ENCODE results near the gene CTNNA3. TPM values are rescaled to one million over a fixed set of nuclear protein-coding genes. Genes with fewer than 3 reads are reported as not detected.

Gene CTNNA3
- total and polyA plus RNA-seq, 2 of the 4 experiments (the other 2 are of a cell fraction): 0.19 to 0.90 TPM

- intact Hi-C loops (cut with micrococcal nuclease): no loop called here
- Histone ChIP-seq H3K9ac (ENCODE audit: low read depth, low read length) (no peak overlapping the region), H3K36me3 (ENCODE audit: control insufficient read depth, insufficient read depth, low read length) (no peaks in the 10 kb centered on the region), H2BK120ac (ENCODE audit: low read depth, low read length) (no peak overlapping the region), H4K91ac (ENCODE audit: insufficient read depth, low read depth, low read length) (no peak overlapping the region), H3K56ac (ENCODE audit: extremely low read depth, insufficient read depth, low read length) (no peak overlapping the region), H3K23ac (ENCODE audit: low read depth, low read length) (no peak overlapping the region), H2BK15ac (ENCODE audit: low read depth, low read length) (no peak overlapping the region), H2AK5ac (ENCODE audit: low read depth, low read length) (no peak overlapping the region), H3K4me2 (ENCODE audit: low read depth, low read length) (no peak overlapping the region), H3K9me3 (ENCODE audit: control insufficient read depth, insufficient read depth, low read length) (no peaks in the 10 kb centered on the region), H3K4me1 (ENCODE audit: control insufficient read depth, insufficient read depth, low read length) (no peaks in the 10 kb centered on the region), H3K4me3 (ENCODE audit: insufficient read depth, low read depth, low read length) (no peak overlapping the region), H4K20me1 (ENCODE audit: insufficient read depth, low read length) (no peaks in the 10 kb centered on the region), H3K14ac (replicated peaks; ENCODE audit: low read depth, low read length) (no peak overlapping the region), H3K9me1 (ENCODE audit: insufficient read depth, low read length) (no peaks in the 10 kb centered on the region), H3K18ac (ENCODE audit: low read depth, low read length) (no peak overlapping the region), H3K27ac (ENCODE audit: insufficient read depth, low read length) (no peak overlapping the region), H2AK9ac (replicated peaks; ENCODE audit: low read depth, low read length, poor library complexity) (no peak overlapping the region), H3K4ac (ENCODE audit: low read depth, low read length) (no peak overlapping the region), H2BK20ac (ENCODE audit: low read depth, low read length) (no peak overlapping the region), H2AFZ (replicated peaks; ENCODE audit: low read length, poor library complexity) (no peak overlapping the region), H3K27me3 (ENCODE audit: control insufficient read depth, insufficient read depth, low read length) (no peaks in the 10 kb centered on the region), H4K8ac (ENCODE audit: low read depth in 2 of 2, low read length in 2 of 2) (no peak overlapping the region), H4K5ac (ENCODE audit: low read depth, low read length) (no peak overlapping the region), H2BK5ac (ENCODE audit: low read depth, low read length, poor library complexity, severe bottlenecking) (no peak overlapping the region), H3K79me1 (ENCODE audit: low read depth in 1 of 2, low read length in 2 of 2) (no peaks in the 10 kb centered on the region)
- no peak for TF ChIP-seq RFX5 (IDR thresholded peaks at IDR 0.05; ENCODE audit: low read depth, low read length)
- WGBS, 2 experiments (ENCODE audit: extremely low coverage in 2 of 2, insufficient read length in 1 of 2): no CpG with 5 or more reads among the region's 3 CpGs
- ChIA-PET POLR2A (ENCODE audit: unreplicated experiment) (no interaction called here), CTCF (no interaction called here)
- DNase-seq (no peak), ATAC-seq (ENCODE audit: low read depth) (no peak)
- dilution Hi-C loops (cut with HindIII; ENCODE audit: low sequenced_read_pairs, unreplicated experiment): no loop called here
- in situ Hi-C loops (cut with MboI; ENCODE audit: low sequenced_read_pairs): no loop called here
- BruUV-seq (replicated peaks): no TSS peak
Measured at GRCh38 chr10:66148312-66148711, 1547.7 kb downstream of the CTNNA3 start.
